Spinal cord (tissue), 10 donors: ENCODE data around the gene HAVCR1. TPM values are rescaled to one million over a fixed set of nuclear protein-coding genes. Genes with fewer than 3 reads are reported as not detected.
A peak's percentile ranks its signal among the peaks of the same experiment; 100 is the strongest.
"Not testable (repeated sequence)": the region's sequence is repeated elsewhere in the genome, so short reads cannot be mapped to it uniquely, and the experiment has no call there.

ENCODE experiments used
- DNase-seq, 6 donors: peaks; one replicate each; pipeline versions ENCODE4 v3.0.0 to v3.0.0-alpha.2; 2013 to 2015; ENCODE audit warnings: low spot score in 6 of 6, low read depth in 4 of 6
- H3K27ac ChIP-seq: one replicate; pipeline ENCODE4 v1.5.1; 2013; ENCODE audit warnings: low read depth, low read length, control low read depth
- H3K27me3 ChIP-seq: one replicate; pipeline ENCODE4 v1.6.1; 2013; ENCODE audit warnings: low read length; ENCODE audit not compliant: control insufficient read depth, insufficient read depth
- H3K36me3 ChIP-seq: one replicate; pipeline ENCODE4 v1.6.1; 2013; ENCODE audit warnings: low read length; ENCODE audit not compliant: control insufficient read depth, insufficient read depth
- H3K4me1 ChIP-seq: one replicate; pipeline ENCODE4 v1.6.1; 2013; ENCODE audit warnings: low read length; ENCODE audit not compliant: control insufficient read depth, insufficient read depth
- H3K4me3 ChIP-seq: one replicate; pipeline ENCODE4 v1.5.1; 2013; ENCODE audit warnings: low read depth, low read length, control low read depth
- H3K9me3 ChIP-seq: one replicate; pipeline ENCODE4 v1.6.1; 2013; ENCODE audit warnings: low read length; ENCODE audit not compliant: control insufficient read depth, insufficient read depth
- WGBS: methylation state at CpG from one replicate; pipeline ENCODE4 v1.1.5; 2013; ENCODE audit warnings: missing lambda C conversion rate; ENCODE audit not compliant: insufficient coverage; 5-methylcytosine and 5-hydroxymethylcytosine counted together
- polyA plus RNA-seq, 2 donors: library from polyadenylated mRNA; unstranded; fragments of 120-200 nt; gene quantifications; one replicate each; pipeline ENCODE4 v1.2.1, GENCODE V29; 2013; ENCODE audit not compliant: insufficient read length in 2 of 2
- total RNA-seq, 2 donors: library from RNA; depleted of rRNA in 1 of 2; stranded (reverse); fragments of 120-200 nt in 1 of 2; fragments of >200 nt in 1 of 2; gene quantifications; one replicate each; pipeline versions ENCODE4 v1.2.3 to v1.2.4, GENCODE V29; 2013 to 2014
- donor health status: healthy.

Gene HAVCR1
- total and polyA plus RNA-seq, 4 donors: 0.11 to 0.60 (median 0.20) TPM

- no peaks in the 10 kb centered on the region for H3K4me1 ChIP-seq
- H3K9me3 ChIP-seq: no peaks in the 10 kb centered on the region
- H3K36me3 ChIP-seq: no peaks in the 10 kb centered on the region
- H3K27ac ChIP-seq: no peak overlapping the region
- no peak overlapping the region for H3K4me3 ChIP-seq
- H3K27me3 ChIP-seq: no peaks in the 10 kb centered on the region
- 96% methylated on average over 3 of the region's 7 CpGs for WGBS
- no peak for DNase-seq
These were observed 7.2 kb downstream of the HAVCR1 start for GRCh38 chr5:157051604-157052245.

- Histone ChIP-seq H3K4me3 (no peak overlapping the region), H3K27me3 (no peaks in the 10 kb centered on the region), H3K36me3 (no peaks in the 10 kb centered on the region), H3K4me1 (no peaks in the 10 kb centered on the region), H3K27ac (no peak overlapping the region), H3K9me3 (no peaks in the 10 kb centered on the region)
- DNase-seq: no peak
- WGBS: 91% methylated on average over 5 of the region's 5 CpGs
These were observed 8.9 kb downstream of the HAVCR1 start for GRCh38 chr5:157050050-157050449.

- Histone ChIP-seq H3K4me3 (no peak overlapping the region), H3K27me3 (no peaks in the 10 kb centered on the region), H3K4me1 (no peaks in the 10 kb centered on the region), H3K36me3 (no peaks in the 10 kb centered on the region), H3K27ac (no peak overlapping the region), H3K9me3 (no peaks in the 10 kb centered on the region)
- DNase-seq: no peak
- no CpG with 5 or more reads among the region's 1 CpG for WGBS
These were observed 9.3 kb downstream of the HAVCR1 start for GRCh38 chr5:157049605-157050004.

GRCh38 chr5:157047898-157048297 is 11.0 kb downstream of the HAVCR1 start:
- Histone ChIP-seq H3K4me1 (no peaks in the 10 kb centered on the region), H3K36me3 (no peaks in the 10 kb centered on the region), H3K27ac (no peak overlapping the region), H3K9me3 (no peaks in the 10 kb centered on the region), H3K27me3 (no peaks in the 10 kb centered on the region), H3K4me3 (no peak overlapping the region)
- no peak for DNase-seq
- WGBS: 100% methylated on average over 1 of the region's 5 CpGs

GRCh38 chr5:157047016-157047415 is 11.9 kb downstream of the HAVCR1 start:
- WGBS: no CpG with 5 or more reads among the region's 4 CpGs

GRCh38 chr5:157046041-157046440 is 12.9 kb downstream of the HAVCR1 start:
- Histone ChIP-seq H3K36me3 (no peaks in the 10 kb centered on the region), H3K27ac (no peak overlapping the region), H3K27me3 (no peaks in the 10 kb centered on the region), H3K4me1 (no peaks in the 10 kb centered on the region), H3K4me3 (no peak overlapping the region), H3K9me3 (no peaks in the 10 kb centered on the region)
- peak in 2 of 6 donors; percentile 9 to 20 for DNase-seq
- WGBS: no CpG with 5 or more reads among the region's 3 CpGs

More at GRCh38 chr5:157047016-157047415, 11.9 kb downstream of the HAVCR1 start:
- not testable (repeated sequence) for H3K36me3 ChIP-seq, H3K27ac ChIP-seq, H3K4me1 ChIP-seq, H3K4me3 ChIP-seq, H3K27me3 ChIP-seq, H3K9me3 ChIP-seq, DNase-seq

- H3K27ac ChIP-seq: no peak overlapping the region
- H3K36me3 ChIP-seq: no peaks in the 10 kb centered on the region
- no peaks in the 10 kb centered on the region for H3K27me3 ChIP-seq
- DNase-seq: peak in 1 of 6 donors; percentile 2
- no peak overlapping the region for H3K4me3 ChIP-seq
- 66% methylated on average over 3 of the region's 3 CpGs for WGBS
- no peaks in the 10 kb centered on the region for H3K4me1 ChIP-seq
- no peaks in the 10 kb centered on the region for H3K9me3 ChIP-seq
These were observed 13.3 kb downstream of the HAVCR1 start for GRCh38 chr5:157045601-157046000.

GRCh38 chr5:157038568-157039187 is 20.2 kb downstream of the HAVCR1 start:
- Histone ChIP-seq H3K9me3 (no peaks in the 10 kb centered on the region), H3K36me3 (no peaks in the 10 kb centered on the region), H3K27me3 (no peaks in the 10 kb centered on the region), H3K4me3 (no peak overlapping the region), H3K4me1 (no peaks in the 10 kb centered on the region), H3K27ac (no peak overlapping the region)
- no peak for DNase-seq
- 92% methylated on average over 2 of the region's 5 CpGs for WGBS

GRCh38 chr5:157034106-157035072 is 24.5 kb downstream of the HAVCR1 start:
- WGBS: 81% methylated on average over 9 of the region's 17 CpGs
- not testable (repeated sequence) for H3K27me3 ChIP-seq, DNase-seq, H3K4me1 ChIP-seq, H3K27ac ChIP-seq, H3K9me3 ChIP-seq, H3K36me3 ChIP-seq, H3K4me3 ChIP-seq
